HL-60/S4 treated with phorbol 12-myristate 13-acetate at 8.2 ng/mL for 4 days and 3 days (cell line): Measurements from ENCODE around the gene RERG.
"Not testable (repeated sequence)": the region's sequence is repeated elsewhere in the genome, so short reads cannot be mapped to it uniquely, and the experiment has no call there.

Source experiments
- in situ Hi-C: fragments of 300-500 bp; cut with MboI; formaldehyde crosslinking; loops from 2 replicates; pipeline ENCODE4 v1.15.0; 2022; ENCODE audit warnings: low sequenced_read_pairs

Gene RERG

DNA sequence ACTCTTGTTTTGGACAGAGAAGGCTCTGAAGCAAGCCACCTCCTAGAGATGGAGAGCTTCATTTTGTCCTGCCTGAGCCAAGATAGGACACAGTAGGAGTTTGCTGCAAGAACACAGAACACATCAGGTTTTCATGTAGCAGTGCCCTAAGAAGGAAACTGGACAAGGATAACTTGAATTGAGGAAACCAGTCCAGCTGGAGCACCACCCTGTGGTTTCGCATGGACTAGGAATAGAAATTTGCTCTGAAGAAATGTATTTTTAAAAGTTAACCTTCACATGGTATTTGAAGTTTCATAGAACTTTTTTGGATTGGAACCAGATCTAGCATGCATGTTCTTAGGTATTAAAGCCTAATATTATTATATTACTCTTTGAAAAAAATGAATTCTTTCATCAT is 68.8 kb downstream of the RERG start:
- in situ Hi-C loops, result no loop called here

GRCh38 chr12:15151161-15152091 is 69.8 kb downstream of the RERG start:
- in situ Hi-C loops, result no loop called here

GRCh38 chr12:15146585-15146984 is 74.6 kb downstream of the RERG start:
- in situ Hi-C loops, result no loop called here

DNA sequence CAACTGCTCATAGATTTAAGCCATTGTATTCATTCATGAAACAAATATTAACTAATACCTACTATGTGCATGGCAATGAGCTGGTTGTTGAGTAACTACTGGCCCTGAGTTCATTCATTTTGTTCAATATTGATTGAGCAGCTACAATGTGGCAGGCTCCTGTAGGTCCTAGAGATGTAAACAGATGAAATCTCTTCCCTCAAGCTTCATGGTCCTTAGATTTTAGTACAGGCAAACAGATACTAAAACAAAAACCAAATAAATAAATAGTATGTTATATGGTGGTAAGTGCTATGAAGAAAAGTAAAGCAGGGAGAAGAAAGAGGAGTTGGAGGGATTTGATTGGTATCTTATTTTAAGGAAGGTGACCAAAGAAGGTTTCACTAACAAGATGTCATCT is 77.8 kb downstream of the RERG start:
- in situ Hi-C loops, result no loop called here

DNA sequence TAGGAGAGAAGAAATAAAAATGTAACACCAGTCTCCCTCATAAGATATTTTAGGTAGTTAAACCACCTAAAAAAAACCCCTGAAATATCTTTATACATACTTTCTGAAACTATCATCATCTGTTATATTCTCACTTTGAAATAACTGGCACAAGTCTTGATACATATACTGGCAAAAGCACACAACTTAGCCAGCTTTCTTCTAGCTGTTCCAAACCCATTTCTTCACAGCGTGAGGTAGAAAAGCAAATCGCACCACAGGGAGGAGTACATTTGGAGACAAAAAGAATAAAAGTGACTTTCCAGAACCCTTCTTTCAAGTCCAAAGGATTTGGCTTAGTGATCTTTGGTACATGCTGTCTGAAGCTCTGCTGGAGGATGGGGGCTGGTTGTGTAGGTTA is 78.5 kb downstream of the RERG start:
- in situ Hi-C loops, result no loop called here

- in situ Hi-C loops, result no loop called here
These were observed 89.8 kb downstream of the RERG start for GRCh38 chr12:15131431-15131830.

DNA sequence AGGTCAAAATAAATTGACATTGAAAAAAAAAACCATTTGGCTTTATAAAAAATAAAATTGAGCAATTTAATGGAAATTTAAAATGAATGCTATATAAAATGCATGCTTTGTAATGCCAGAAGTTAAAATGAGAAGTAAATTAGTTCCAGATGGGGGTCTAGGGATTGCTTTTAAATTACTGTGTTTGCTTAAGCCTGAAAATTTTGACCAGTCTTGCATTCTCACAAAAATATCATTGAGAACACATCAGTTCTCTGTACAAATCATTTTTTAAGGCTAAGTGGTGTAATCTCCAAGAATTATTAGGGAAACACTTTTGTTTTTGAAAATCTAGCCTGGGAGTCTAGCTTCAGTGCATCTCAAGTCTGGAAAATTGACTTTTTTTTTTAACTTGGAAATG is 90.7 kb downstream of the RERG start:
- in situ Hi-C loops, result no loop called here

GRCh38 chr12:15123401-15123800 is 97.8 kb downstream of the RERG start:
- in situ Hi-C loops, result no loop called here

DNA sequence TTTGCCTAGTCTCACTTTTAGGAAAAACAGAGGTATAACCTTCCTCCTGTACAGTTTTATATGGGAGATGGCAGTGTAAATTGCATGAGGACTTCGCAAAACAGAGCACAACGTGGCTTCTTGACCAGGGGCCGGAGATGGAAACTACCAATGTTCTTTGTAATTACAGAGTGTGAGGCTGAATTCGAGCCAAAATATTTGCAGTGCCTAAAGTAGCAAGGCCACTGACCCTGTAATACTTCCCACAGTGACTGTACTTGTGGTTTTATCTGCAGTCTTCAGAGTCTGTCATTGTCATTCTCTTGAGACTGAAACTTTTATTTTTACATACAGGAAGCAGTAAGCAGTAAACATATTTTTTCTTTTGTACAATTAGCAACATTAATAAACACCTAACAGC is 98.9 kb downstream of the RERG start:
- in situ Hi-C loops, result no loop called here

- in situ Hi-C loops, result no loop called here
These were observed 102.3 kb downstream of the RERG start for GRCh38 chr12:15118955-15119354.

DNA sequence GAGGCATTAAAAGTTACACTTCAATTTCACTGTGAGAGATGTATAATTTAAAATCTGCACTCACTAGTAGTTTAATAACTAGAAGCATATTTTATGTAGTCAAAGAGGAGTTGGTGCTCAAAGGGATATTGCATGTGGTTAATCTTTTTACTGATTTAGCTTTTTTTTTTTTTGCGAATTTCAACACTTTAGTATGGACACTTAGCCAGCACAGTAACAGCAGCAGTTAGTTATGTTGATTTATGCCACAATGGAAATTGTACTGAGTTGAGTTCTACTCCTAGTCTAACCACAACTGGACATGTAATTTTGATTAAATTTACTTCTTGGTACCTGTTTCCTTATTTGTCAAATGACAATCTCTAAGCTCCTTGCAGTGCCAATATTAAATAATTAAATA is 104.2 kb downstream of the RERG start:
- in situ Hi-C loops, result no loop called here

GRCh38 chr12:15116086-15116485 is 105.1 kb downstream of the RERG start:
- in situ Hi-C loops, result no loop called here

DNA sequence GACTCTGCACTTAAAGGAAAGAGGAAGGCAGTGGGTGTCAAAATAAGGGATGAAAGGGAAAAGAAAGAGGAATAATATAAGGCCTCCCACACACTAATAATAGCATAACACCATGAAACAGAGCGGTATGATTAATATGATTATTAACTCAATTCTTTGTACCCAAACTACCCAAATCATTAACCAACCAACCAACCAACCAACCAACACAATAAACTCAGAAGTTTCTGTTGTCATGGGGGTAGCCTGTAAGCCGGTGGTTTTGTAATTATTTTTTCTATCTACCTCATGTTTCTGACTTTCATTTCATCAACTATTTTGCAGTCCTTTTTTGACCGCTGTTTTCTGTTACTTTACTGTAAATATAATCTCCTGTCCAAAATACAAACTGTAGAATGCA is 105.8 kb downstream of the RERG start:
- in situ Hi-C loops, result no loop called here

DNA sequence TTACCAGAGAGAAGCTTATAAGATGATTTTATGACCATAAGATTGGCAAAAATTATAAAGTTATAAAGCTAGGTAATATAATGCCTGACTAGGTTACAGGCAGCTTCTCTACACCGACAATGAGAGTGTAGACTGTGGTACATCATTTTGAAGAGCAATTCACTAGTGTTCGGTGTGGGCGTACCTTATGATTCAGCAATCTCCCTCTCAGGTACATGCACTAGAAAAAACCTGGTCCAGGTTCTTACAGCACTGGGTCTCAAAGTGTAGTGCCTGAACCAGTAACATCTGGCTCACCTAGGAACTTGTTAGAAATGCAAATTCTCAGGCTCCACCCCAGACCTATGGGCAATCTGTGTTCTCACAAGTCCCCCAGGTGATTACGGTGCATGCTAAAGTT is 106.7 kb downstream of the RERG start:
- in situ Hi-C loops, result no loop called here

DNA sequence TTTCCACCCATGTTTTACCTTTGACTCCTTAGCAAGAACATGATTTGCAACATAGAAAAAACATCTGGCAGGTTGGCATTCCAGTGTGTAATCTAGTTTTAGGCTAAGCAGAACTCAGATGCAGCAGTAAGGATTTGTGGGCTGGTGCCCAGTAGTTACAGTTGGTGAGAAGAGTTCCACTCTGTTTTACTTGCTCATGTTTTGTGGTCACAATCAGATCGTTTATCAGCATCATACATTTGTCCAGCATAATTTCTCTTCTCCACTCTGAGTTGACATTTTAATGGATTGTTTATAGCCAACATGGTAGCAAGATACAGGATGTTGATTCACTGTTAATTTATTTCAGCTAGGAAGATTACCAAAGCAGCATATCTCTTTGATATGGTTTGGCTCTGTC is 128.4 kb downstream of the RERG start:
- in situ Hi-C loops, result no loop called here

DNA sequence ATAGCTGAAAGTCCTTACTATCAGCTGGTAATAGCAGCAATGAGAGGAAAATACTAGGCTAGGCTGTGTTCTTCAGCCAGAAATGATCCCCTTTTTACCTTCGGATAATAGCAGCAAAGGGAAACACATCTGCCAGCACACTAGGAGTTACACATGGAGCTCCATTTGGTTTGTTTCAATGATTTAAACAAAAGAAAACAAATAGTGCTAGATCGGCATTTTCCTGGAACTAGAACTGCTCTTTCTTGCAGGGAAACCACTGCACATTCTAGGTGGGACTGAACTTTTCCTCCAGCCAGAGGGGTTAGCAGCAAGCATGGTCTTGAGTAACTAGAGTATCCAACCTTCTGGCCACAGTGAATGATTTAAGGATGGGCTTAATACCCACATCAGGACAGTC is 130.8 kb downstream of the RERG start:
- in situ Hi-C loops, result no loop called here

GRCh38 chr12:15088105-15088504 is 133.1 kb downstream of the RERG start:
- in situ Hi-C loops, result no loop called here

DNA sequence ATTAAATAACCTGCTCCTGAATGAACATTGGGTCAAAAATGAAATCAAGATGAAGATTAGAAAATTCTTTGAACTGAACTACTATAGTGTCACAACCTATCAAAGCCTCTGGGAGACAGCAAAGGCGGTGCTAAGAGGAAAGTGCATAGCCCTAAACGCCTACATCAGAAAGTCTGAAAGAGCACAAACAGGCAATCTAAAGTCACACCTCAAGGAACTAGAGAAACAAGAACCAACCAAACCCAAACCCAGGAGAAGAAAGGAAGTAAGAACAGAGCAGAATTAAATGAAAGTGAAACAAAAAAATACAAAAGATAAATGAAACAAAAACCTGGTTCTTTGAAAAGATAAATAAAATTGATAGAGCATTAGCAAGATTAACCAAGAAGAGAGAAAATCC is 143.5 kb downstream of the RERG start:
- in situ Hi-C loops, result not testable (repeated sequence)

DNA sequence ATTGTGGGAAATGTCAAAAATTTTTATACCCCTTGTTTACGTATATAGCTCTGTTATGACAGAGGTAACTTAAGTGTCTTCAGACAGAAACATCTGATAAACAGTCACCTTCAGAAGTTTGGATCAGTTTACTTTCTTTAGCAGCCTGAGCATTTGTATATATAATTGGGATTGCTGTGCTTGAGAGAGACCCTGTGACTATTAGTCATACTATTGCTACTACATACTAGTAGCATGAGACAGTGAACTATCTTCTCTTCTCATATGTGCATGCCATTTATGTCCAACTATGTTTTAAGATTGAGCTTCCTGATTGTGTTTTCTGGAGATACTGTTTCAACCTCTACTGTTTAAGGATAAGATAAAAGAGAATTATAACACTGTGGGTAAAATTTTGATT is 146.9 kb downstream of the RERG start:
- in situ Hi-C loops, result no loop called here

DNA sequence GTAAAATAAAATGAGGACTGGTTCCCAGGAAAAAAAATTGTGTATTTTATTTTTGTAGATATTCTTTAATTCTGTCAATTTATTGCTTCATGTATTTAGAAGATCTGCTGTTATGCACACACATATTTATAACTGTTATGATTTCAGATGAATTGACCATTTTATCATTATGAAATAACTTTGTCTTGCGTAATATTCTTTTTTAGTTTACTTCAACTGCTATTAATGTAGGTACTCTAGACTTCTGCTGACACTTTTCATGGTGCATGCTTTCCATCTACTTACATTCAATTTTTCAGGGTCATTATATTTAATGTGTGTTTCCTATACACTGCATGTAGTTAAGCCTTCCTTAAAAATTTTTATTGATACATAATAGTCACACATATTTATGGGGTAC is 162.1 kb downstream of the RERG start:
- in situ Hi-C loops, result no loop called here
